Measurements from ENCODE around the gene PRRG2. TPM values are rescaled to one million over a fixed set of nuclear protein-coding genes. Genes with fewer than 3 reads are reported as not detected.
A peak's percentile ranks its signal among the peaks of the same experiment; 100 is the strongest.

Gene PRRG2
- total RNA-seq, 3 donors from 2014 or later: 0.32 to 16.1 (median 10.2) TPM

- Histone ChIP-seq H3K27me3 (no peaks in the 10 kb centered on the region), H3K27ac (no peak overlapping the region), H3K4me3 (no peak overlapping the region), H3K9me3 (no peaks in the 10 kb centered on the region), H3K36me3 (no peaks in the 10 kb centered on the region), H3K4me1 (no peaks in the 10 kb centered on the region)
- DNase-seq (ENCODE audit: low spot score in 2 of 2): no peak
- intact Hi-C loops (cut with DNase I; ENCODE audit: low total_unique reads): no loop called here
- no peak for TF ChIP-seq POLR2A (IDR thresholded peaks at IDR 0.05)
- TF ChIP-seq, protein P1, sequence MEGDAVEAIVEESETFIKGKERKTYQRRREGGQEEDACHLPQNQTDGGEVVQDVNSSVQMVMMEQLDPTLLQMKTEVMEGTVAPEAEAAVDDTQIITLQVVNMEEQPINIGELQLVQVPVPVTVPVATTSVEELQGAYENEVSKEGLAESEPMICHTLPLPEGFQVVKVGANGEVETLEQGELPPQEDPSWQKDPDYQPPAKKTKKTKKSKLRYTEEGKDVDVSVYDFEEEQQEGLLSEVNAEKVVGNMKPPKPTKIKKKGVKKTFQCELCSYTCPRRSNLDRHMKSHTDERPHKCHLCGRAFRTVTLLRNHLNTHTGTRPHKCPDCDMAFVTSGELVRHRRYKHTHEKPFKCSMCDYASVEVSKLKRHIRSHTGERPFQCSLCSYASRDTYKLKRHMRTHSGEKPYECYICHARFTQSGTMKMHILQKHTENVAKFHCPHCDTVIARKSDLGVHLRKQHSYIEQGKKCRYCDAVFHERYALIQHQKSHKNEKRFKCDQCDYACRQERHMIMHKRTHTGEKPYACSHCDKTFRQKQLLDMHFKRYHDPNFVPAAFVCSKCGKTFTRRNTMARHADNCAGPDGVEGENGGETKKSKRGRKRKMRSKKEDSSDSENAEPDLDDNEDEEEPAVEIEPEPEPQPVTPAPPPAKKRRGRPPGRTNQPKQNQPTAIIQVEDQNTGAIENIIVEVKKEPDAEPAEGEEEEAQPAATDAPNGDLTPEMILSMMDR (IDR thresholded peaks at IDR 0.05): no peak
Observed at GRCh38 chr19:49544154-49544553, 37.0 kb upstream of the PRRG2 start.

DNA sequence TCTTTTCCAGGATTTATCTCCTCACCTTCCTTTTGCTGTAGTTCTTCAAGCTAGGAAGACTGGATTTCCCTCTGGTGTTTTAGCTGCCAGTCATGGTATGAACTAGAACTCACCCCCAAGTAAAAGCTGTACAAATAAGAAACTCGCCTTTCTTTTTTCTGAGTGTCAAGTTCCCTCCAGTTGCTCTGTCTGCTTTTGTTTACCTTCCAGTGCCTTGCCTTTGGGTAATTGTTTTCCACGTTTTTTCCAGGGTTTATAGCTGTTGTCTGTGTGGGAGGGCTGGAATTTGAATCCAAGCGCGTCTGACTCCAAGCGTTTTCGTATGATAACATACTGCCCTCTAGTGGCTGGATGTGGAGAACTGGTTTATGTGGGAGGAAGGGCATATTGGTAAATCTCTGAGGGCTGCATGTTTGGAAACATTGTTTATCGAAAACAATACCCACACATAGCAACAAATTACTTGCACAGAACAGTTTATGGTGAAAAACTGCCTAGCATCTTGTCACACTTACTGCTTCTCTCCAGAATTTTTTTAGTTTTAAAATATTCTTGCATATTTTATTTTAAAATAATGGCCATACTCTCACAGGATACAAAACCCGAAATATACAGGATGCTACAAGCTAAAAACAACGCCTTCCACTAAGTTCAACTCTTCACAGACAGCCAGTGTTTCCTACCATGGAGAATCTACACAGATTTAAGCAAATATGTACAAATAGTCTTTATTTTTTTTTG, 34.1 kb upstream of the PRRG2 start:
- H3K27ac ChIP-seq: no peak overlapping the region
- intact Hi-C loops (cut with DNase I; ENCODE audit: low total_unique reads): no loop called here
- TF ChIP-seq POLR2A (IDR thresholded peaks at IDR 0.05): no peak
- TF ChIP-seq, protein P1 (IDR thresholded peaks at IDR 0.05): peak; percentile 90 to 91 (median 90)
- TF ChIP-seq POLR2AphosphoS5 (IDR thresholded peaks at IDR 0.05): no peak
- DNase-seq (ENCODE audit: low spot score in 2 of 2): peak in 1 of 2 donors; percentile 68
- no peak overlapping the region for H3K4me3 ChIP-seq
- H3K9me3 ChIP-seq: no peaks in the 10 kb centered on the region
- H3K4me1 ChIP-seq: no peaks in the 10 kb centered on the region
- no peaks in the 10 kb centered on the region for H3K27me3 ChIP-seq
- no peaks in the 10 kb centered on the region for H3K36me3 ChIP-seq

DNA sequence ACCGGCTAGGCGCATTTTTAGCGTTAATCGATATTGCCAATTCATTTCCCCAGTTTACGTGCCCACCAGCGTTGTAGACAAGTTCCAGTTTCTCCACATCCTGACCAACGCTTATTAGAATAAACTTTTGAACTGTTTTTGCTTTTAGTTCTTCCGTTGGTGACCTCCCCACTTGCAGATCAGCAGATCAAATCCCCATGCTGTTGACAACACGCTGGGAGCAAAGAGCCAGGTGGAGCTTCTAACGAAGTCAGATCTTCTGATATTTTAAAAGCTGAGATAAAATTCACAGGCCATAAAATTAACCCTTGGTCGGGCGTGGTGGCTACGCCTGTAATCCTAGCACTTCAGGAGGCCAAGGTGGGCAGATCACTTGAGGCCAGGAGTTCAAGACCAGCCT, 32.1 kb upstream of the PRRG2 start:
- no peaks in the 10 kb centered on the region for H3K36me3 ChIP-seq
- no peaks in the 10 kb centered on the region for H3K27me3 ChIP-seq
- DNase-seq (ENCODE audit: low spot score in 2 of 2): no peak
- no peaks in the 10 kb centered on the region for H3K4me1 ChIP-seq
- H3K27ac ChIP-seq: no peak overlapping the region
- H3K9me3 ChIP-seq: no peaks in the 10 kb centered on the region
- TF ChIP-seq POLR2AphosphoS5 (IDR thresholded peaks at IDR 0.05) (no peak), POLR2A (IDR thresholded peaks at IDR 0.05) (no peak)
- TF ChIP-seq, protein P1 (IDR thresholded peaks at IDR 0.05): no peak
- H3K4me3 ChIP-seq: no peak overlapping the region
- intact Hi-C loops (cut with DNase I; ENCODE audit: low total_unique reads): no loop called here

DNA sequence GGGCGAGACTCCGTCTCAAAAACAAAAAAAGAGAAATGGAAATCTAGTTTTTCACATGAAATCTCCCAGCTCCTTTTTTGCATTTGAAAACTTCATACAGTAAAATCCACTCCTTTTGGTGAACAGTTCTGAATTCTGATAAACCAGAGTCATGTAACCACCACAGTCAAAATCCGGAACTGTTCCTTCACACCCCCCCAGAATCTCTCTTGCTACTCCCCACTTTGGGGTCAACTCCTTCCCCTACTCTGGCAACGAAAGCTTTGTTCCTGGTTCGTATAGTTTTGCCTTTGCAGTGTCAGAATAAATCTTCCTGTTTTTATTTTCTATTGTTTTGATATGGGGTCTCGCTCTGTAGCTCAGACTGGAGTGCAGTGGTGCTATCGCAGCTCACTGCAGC, 29.6 kb upstream of the PRRG2 start:
- Histone ChIP-seq H3K9me3 (no peaks in the 10 kb centered on the region), H3K27ac (no peak overlapping the region), H3K4me3 (no peak overlapping the region), H3K27me3 (no peaks in the 10 kb centered on the region), H3K36me3 (peaks cover 3% of the 10 kb centered on the region), H3K4me1 (no peaks in the 10 kb centered on the region)
- intact Hi-C loops (cut with DNase I; ENCODE audit: low total_unique reads): loop anchor here (5.0 kb wide), 1 partner anchor 34 kb away; no protein-coding TSS in a partner anchor
- no peak for DNase-seq (ENCODE audit: low spot score in 2 of 2)
- TF ChIP-seq POLR2A (IDR thresholded peaks at IDR 0.05) (no peak), POLR2AphosphoS5 (IDR thresholded peaks at IDR 0.05) (no peak)
- TF ChIP-seq, protein P1 (IDR thresholded peaks at IDR 0.05): no peak

GRCh38 chr19:49552749-49553148, 28.4 kb upstream of the PRRG2 start:
- intact Hi-C loops (cut with DNase I; ENCODE audit: low total_unique reads): loop anchor here (5.0 kb wide), 1 partner anchor 35 kb away; no protein-coding TSS in a partner anchor
- no peak for DNase-seq (ENCODE audit: low spot score in 2 of 2)
- Histone ChIP-seq H3K9me3 (no peaks in the 10 kb centered on the region), H3K36me3 (peaks cover 5% of the 10 kb centered on the region), H3K4me3 (no peak overlapping the region), H3K27ac (no peak overlapping the region), H3K27me3 (no peaks in the 10 kb centered on the region), H3K4me1 (no peaks in the 10 kb centered on the region)
- no peak for TF ChIP-seq POLR2A (IDR thresholded peaks at IDR 0.05)
- TF ChIP-seq, protein P1 (IDR thresholded peaks at IDR 0.05): no peak
- TF ChIP-seq POLR2AphosphoS5 (IDR thresholded peaks at IDR 0.05): no peak
